HG03460 (cell line): ENCODE data around the gene TMEM44.

Source experiments
- ATAC-seq: cut with Tn5 transposase; IDR thresholded peaks from one replicate; pipeline ENCODE4 v1.9.1; 2021; ENCODE audit not compliant: unreplicated experiment

TMEM44 gene

DNA sequence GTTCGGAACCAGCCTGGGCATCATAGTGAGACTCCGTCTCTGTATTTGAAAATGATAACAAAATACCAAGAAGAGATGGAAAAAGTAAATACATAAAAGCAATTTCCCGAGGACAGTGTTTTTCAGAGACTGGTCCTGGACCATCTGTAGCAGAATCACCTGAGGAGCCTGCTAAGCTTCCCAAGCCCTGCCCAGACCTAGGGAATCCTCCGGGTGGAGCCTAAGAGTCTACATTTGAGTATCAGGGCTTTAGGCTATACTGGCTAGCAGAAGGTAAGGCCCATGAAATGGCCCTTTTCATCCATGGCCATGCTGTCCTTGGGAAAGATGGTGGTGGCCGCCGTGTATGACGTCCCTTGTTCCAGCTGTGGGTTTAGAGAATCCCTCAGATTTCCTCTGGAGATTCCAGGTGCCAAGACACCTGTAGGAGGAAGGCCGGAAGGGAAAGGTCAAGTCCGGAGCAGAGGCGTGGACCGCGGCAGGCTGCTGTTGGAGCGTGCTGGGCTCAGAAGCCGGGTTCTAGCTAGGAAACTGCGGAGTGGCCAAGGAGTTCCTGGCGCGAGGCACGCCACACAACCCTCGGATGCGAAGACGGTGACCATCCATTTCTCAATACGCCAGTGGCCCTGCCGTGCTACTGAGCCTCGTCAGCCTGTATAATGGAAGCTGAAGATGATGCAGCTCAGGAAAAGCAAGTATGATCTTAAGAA, 50.9 kb downstream of the TMEM44 start:
- no peak for ATAC-seq

DNA sequence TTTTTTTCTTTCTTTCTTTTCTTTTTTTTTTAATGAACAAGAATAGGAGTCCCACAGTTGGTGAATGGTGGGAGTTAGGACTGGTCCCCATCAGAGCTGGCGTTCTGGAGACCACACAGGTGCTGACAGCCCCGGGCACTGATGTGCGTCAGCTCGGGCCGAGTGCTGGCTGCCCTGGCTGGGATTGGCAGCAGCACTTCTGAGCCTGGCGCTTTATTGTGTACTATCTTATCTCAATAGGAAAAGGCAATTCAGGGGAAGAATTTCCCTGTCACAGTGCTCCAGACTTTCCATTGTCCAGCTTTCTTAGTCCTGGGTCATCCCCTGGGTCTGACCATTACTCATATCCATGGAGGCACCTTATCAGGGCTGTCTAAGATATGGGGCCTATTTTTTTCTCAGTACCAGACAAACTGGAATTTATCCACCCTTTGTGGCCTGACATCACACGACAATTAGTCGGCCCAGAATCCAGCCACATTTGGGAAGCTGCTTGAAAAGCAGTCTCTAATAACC, 54.1 kb downstream of the TMEM44 start:
- no peak for ATAC-seq

DNA sequence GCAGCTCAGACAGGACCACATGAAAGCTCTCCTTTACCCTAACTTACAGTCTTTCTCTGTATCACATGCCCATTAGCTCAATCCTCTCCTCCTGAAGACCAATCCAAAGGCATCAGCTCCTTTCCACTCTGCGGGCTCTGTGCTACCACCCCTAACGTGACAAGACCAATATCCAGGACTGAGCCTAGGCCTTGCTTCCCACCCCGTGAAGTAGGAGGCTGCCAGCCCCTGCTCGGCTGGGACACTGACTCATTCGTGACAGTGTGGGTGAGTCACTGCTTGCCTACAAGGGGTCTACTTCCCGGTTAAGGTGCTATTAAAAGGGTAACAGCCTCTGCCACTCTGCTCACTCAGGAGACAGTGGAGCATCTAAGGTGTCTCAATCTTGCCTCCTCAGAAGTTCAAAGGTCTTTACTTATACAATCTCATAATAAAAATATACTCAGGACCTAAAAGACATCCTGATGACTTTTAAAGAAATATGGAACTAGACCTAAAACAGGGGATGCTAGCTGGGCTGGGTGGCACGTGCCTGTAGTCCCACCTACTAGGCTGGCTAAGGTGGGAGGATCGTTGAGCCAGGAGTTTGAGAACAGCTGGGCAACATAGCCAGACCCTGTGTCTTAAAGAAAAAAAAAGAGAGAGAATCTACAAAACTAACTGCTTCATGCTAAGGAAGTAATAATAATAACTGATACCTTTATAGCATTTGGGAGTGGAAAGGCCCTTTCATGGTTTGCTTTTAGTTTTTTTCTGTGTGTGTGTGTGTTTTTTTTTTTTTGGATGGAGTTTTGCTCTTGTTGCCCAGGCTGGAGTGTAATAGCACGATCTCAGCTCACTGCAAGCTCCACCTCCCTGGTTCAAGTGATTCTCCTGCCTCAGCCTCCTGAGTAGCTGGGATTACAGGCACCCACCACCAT, 55.0 kb downstream of the TMEM44 start:
- ATAC-seq, result no peak

DNA sequence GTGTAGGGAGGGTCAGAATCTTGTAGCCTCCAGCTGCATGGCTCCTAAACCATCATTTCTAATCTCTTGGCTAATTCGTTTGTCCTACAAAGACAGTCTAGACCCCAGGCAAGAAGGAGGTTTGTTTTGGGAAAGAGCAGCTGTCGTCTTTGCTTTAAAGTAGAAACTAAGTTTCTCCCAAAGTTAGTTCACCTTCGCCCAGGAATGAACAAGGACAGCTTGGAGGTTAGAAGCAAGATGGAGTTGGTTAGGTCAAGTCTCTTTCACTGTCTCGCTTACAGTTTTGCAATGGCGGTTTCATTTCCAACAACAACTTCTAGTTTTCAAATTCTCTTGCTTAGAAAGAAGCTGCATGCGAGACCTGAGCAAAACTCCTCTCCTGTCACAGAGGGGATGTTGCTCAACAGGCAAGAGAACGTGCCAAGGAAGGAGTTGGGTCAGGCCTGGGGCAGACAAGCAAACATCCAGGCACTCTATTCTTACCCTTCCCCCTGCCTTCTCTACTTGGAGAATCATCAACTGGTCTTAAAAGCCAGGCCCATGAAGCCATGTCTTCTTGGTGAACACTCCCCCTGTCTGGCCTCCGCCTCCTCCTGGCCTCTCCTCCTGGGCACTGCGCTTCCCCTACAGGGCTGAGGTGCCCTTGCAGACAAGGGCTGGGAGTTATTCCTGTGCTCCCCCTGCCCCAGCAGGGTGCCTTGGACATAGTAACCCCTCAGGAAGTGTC, 57.6 kb downstream of the TMEM44 start:
- no peak for ATAC-seq

DNA sequence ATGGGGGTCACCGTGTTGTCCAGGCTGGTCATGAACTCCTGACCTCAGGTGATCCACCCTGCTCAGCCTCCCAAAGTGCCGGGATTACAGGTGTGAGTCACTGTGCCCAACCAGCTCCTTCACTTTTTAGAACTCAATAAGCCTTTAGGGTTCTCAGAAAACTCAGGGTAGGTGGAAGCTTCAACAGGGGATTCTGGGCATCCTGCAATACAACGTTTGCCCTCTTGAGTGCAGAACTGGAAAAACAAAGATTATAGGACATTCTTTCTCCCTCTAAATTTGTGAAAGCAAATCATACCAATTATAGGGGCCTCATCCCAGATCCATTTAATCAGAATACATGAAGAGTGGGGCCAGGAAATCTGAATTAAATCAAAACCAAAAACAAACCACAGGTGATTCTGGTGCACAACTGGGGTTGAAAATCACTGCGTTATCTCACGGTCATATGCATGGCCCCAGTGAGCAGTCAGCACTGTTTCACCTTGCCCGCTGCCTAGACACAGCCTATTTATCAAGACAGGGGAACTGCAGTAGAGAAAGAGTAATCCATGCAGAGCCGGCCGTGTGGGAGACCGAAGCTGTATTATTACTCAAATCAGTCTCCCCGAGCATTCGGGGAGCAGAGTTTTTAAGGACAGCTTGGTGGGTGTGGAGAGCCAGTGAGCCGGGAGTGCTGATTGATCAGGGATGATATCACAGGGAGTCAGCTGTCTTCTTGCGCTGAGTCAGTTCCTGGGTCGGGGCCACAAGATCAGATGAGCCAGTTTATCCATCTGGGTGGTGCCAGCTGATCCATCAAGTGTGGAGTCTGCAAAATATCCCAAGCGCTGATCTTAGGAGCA, 58.4 kb downstream of the TMEM44 start:
- no peak for ATAC-seq

DNA sequence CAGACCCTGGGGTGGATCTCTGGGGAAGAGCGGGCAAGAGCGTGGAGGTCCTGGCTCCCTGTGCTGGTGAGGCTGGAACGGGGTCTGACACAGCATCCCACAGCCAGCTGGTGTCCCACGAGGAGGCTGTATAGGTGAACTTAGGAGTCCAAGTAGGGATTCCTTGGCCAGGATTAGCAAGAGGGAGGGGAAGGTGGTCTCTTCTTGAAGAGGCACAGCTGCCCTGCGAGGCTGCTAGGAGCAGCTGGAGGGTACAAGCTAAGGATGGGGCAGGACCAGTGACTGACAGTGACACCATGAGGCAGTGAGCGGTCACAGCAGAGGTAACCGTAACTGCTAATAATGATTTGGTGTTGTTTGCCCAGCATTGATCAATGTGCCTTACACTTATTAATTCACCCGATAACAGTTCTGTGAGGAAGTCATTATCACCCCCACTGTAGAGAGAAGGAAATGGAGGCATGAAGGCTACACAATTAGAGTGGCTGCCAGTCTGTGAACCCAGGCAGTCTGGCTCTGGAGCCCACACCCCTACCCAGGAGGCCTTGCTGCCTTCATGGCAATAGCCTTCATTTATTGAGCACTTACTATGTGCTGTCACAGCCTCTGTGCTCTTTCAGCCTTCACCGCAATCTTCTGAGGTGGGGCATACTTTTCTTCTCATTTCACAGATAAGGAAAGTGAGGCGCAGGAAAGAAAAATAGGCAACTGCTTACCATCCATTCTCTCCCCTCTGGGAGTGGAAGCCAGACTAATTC, 59.4 kb downstream of the TMEM44 start:
- ATAC-seq, result peak; percentile 81

DNA sequence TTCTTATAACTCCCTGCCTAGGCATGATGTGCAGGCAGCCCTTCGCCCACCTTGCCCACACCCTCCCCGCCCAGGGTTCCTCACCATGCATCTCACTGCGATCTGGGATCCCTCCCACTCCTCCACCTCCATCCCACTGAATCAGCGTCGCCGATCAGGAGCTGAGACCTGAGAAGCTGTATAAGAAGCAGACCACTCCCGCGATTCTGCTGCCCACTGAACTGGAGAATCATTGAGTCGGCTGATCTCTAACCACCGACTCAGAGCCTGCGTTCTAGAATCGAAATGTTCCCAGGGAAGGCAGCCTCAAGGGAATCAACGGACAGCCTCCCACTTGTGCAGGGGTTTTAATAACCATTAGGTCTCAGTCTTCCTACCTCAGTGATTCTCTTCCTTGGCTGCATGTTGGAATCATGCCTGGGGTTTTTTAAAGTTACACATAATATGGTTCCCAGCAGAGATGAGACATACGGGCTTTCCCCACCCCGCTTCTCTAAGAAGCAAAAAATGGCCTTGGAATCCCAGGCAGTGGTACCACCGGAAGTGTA, 60.2 kb downstream of the TMEM44 start:
- no peak for ATAC-seq

DNA sequence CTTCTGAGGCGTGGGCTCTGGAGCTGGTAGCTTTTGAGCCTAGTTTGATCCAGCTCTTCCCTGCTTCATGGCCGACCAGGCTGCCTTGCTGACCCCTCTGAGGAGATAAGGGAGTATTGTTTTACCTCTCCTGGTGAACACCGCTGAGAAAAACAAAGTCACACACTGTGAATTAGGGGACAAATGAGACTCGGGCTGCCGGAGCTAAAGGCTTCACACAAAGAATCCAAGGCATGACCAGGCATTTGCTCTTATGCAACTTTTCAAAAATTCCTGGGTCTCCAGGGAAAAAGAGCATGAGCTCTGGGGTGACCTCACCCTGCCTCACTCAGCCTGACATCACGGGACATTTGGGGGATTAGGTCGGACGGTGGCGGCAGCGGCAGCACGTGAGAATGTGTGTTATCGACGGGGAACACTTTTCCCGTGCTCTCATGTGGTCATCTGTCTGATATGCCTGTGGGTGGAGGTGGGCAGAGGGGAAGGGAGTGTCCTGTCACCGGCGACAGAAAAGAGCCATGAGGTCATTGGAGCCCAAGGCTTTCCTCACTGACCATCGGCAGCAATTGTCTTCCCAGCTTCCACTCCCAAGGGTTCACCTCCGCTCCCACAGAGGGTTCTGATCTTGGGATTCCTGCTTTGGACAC, 61.0 kb downstream of the TMEM44 start:
- ATAC-seq, result no peak

DNA sequence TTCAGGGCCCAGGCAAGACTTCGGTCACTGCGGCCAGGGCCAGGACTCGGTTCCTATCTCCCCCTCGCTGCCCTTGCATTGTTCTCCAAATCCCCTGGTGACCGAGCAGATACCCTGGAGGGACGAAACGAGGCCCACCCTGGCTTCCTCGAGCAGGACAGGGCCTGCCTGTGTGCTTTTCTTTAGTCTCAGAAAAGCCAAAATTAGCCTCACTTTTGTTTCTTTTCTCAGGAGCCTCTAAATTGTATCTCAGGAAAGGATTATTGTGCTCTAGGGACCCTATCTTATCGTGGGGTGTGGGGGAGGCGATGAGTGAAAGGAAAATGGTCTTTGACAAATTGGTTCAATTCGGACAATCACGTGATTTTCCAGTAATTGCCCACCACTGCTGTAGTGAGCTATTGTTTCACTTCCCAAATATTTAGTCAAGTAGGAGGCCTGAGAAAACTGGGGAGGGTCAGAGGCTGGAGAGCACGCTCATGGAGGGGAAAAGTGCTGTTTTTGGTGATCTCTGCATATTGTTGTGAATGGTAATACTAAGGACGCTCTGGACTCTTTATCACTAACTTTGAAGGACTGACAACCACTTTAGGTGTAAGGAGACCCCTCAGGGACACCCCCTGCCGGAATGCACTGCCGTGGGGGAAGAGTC, 61.6 kb downstream of the TMEM44 start:
- no peak for ATAC-seq

DNA sequence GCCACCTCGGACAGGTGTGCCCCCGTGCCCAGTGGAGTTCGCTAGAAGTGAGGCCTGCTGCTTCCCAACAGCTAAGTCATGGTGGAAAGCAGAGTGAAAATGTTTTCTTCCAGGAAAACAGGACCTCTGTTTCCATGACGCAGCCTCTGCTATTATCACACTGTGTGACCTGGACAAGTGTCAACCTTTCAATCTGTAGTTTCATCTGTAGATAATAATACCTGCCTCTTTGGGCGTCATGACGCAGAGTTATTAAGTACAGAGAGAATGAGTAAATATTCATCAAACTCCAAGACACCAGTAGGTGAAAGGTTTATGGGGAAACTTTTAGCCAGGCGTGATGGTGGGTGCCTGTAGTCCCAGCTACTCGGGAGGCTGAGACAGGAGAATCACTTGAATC, 62.3 kb downstream of the TMEM44 start:
- no peak for ATAC-seq

DNA sequence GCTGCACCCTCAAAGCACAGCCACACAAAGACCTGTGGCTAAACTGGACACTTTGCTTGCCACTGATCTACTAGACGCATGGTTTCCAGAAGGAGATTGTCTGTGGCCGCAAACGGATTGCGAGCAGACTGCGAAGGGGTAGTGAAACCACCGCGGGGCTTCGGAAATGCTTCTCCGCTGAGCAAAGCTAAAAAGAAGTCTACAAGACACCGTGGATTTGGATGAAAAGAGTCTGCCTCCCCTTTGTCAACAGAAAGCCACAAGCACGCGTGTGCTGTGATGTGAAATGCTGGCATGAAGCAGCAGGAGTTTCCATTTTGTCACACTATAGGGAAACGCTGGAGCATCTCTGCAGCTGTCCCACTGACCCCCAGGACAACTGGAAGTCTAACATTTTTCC, 63.0 kb downstream of the TMEM44 start:
- ATAC-seq, result no peak

DNA sequence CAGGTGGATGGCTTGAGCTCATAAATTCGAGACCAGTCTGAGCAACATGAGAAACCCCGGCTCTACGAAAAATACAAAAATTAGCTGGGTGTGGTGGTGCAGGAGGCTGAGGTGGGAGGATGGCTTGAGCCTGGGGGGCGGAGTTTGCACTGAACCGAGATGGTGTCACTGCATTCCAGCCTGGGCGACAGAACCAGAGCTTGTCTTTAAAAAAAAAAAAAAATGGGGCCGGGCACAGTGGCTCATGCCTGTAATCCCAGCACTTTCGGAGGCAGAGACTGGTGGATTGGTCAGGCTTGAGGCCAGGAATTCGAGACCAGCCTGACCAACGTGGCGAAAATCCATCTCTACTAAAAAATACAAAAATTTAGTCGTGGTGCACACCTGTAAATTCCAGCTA, 64.0 kb downstream of the TMEM44 start:
- no peak for ATAC-seq

DNA sequence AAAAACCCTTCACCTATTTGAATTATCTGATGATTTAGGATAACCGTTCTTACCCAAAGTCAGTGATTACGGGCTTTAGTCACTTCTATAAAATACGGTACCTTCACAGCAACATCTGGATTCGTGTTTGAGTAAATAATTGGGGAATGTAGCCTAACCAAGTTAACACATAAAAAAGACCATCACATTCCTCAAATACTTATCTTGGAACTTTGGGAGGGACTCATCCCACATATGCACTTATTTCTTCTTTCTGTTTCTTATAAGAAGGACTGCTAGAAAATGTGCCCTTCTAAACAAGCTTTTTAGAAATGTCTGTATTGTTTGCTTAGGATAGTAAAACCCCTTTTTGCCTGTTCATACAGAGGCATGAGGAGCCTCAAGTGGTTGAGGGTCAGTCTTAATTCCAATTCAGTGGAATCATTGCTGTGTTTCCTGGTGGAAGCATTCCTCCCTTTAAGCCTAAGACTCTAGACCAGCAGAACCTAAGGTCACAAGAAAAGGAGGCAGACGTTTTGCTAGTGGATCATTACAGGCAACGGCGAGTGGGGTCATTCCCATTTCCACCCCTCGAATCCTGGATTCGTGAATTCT, 67.5 kb downstream of the TMEM44 start:
- ATAC-seq, result no peak

DNA sequence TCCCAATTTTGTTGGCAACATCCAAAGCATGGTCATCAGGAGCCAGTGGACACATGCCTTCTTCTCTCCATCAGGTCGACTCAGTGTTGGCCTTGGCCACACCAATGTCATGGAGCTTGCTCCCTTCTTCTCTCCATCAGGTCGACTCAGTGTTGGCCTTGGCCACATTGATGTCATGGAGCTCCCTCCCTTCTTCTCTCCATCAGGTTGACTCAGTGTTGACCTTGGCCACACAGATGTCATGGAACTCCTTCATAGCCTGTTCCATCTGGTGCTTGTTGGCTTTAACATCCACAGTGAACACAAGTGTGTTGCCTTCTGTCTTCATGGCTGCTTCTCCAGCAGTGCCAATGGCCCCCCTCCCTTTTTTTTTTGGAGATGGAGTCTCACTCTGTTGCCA, 70.2 kb downstream of the TMEM44 start:
- ATAC-seq, result no peak

DNA sequence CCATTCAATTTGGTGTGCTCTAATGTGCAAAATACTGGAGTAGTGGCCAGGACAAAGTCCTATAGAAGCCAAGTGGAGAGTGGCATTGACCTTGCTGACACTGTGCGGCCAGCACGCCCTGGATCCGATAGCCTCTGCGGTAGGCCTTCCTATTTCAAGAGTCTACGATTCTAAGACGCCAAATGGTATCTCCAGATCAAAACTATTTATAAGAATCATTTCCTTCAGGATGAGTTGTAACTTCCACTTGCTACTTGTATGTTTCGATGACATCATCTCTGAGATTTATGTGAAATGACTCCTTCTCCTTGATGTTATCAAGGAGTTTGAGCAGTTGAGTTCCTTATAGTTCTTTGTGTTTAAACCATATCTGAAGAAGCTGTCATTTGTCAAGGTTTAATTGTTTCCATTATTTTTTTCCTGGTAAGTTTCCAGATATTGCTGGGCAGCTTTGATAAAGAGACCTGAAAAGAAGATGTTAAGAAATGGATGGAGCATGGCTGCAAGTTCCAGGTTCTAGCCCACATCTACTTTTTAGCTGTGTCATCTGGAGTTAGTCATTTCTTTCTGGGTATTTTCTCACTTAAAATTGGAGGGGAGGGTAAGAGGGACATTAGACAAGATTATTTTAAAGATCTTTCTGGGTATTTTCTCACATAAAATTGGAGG, 71.8 kb downstream of the TMEM44 start:
- ATAC-seq, result no peak

DNA sequence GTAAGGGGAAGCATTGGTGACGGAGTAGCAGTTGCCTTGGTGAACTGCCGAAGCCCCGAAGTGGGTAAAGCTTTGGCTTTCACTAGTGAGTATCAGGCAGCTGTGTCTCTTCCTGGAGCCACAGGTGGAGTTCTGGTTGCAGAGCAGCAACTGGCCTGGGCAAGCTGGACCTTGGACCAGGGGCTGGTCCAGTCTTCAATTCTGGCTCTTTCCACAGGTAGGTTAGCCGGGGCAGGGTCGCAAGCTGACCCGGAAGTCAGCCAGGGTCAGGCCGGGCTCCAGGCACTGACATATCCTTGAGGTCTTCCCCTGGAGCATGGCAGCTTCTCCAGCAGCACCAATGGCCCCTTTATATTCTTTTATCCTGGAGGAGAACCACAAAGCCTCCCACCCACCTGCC, 73.2 kb downstream of the TMEM44 start:
- no peak for ATAC-seq

DNA sequence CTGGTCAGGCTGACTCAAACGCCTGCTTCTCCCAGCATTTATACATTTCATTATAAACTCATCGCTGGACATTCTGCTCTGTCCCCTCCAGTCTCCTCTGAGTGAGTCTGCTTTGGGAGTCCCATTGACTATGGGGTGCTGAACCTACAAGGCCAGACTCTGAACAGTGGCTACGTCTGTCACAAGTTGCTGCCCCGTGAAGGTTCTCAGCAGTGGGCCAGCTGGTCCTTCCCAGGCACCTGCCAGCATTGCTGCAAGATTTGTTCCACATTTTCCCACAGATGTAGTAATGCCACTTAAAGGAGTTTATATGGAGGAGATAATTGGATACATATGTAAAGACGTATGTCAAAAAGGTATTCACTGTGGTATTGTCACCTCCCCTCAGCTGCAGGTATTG, 73.7 kb downstream of the TMEM44 start:
- ATAC-seq, result no peak
